Activated T-cell treated with anti-CD3 and anti-CD28 coated beads, Interleukin-2, amount 50 U/mL, for 4 hours (primary cell): ENCODE results near the gene PLA2R1. TPM values are rescaled to one million over a fixed set of nuclear protein-coding genes. Genes with fewer than 3 reads are reported as not detected.
"Not testable (repeated sequence)": the region's sequence is repeated elsewhere in the genome, so short reads cannot be mapped to it uniquely, and the experiment has no call there.

Experiments
- ATAC-seq, 2 donors: fragments of 200-7000 bp; cut with Tn5 transposase; one replicate each; pipeline ENCODE4 v1.10.0; 2021
- DNase-seq: peaks from one replicate; pipeline ENCODE4 v3.0.0-alpha.2; 2020
- H3K27me3 Mint-ChIP-seq: one replicate; pipeline ENCODE4 v1.8.0; 2021; ENCODE audit warnings: low read depth, mixed read lengths
- H3K36me3 Mint-ChIP-seq: one replicate; pipeline ENCODE4 v1.8.0; 2022; ENCODE audit warnings: mixed read lengths; ENCODE audit not compliant: insufficient read depth
- H3K4me1 Mint-ChIP-seq: one replicate; pipeline ENCODE4 v1.8.0; 2021; ENCODE audit warnings: low read depth, mixed read lengths
- H3K4me3 Mint-ChIP-seq: one replicate; pipeline ENCODE4 v1.8.0; 2021; ENCODE audit warnings: mild to moderate bottlenecking, moderate library complexity, mixed read lengths
- H3K9me3 Mint-ChIP-seq: one replicate; pipeline ENCODE4 v1.8.0; 2021; ENCODE audit warnings: mixed read lengths
- total RNA-seq, 3 donors: library from RNA; stranded (reverse); gene quantifications; one replicate each; pipeline ENCODE4 v1.2.1, GENCODE V29; 2021

The PLA2R1 gene
- total RNA-seq, 3 donors from 2014 or later: 0.03 to 0.05 TPM; not detected in 1

DNA sequence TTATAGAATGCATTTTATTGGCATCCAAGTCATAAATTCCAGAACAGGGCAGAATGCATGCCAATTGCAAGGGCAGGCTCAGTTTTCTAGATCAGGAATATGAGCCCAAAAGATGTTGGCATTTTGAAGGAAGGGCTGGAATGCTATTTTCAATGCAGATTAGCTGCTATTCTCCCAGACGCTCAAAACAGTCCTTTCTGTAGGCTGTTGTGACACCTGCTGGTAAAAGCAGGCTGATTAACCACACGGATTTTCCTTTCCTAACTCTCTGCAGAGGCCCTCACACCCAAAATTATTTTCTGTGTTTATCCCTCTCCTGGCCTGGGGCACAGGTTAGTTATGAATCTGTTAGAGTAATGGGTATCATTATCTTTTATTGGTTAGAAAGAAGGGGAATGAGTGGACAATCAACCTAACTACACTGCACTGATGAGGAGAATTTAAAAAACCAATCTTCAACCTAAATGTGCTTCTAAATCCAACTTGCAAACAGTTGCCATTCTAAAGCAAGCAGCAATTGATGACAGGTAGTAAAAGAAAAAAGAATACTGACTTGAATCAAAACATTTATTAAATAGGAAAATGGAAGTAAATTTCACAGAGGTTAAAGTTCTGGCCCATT, 94.0 kb downstream of the PLA2R1 start:
- no peaks in the 10 kb centered on the region for H3K27me3 Mint-ChIP-seq
- ATAC-seq (peak in 1 of 2 donors; percentile 48), DNase-seq (no peak)
- no peaks in the 10 kb centered on the region for H3K36me3 Mint-ChIP-seq
- H3K9me3 Mint-ChIP-seq: no peaks in the 10 kb centered on the region
- H3K4me1 Mint-ChIP-seq: no peaks in the 10 kb centered on the region
- no peak overlapping the region for H3K4me3 Mint-ChIP-seq

DNA sequence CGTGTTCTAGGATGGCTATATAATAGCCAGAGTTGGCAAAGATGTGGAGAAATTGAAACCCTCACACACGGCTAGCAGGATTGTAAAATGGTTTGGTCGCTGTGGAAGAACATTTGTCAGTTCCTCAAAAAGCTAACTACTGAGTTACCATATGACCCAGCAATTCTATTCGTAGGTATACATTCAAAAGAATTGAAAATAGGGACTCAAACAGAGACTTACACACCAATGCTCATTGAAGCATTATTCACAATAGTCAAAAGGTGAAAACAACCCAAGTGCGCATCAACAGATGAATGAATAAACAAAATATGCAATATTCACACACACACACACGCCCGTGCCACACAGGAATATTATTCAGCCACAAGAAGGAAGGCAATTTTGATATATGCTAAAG, 98.7 kb downstream of the PLA2R1 start:
- ATAC-seq (no peak), DNase-seq (no peak)
- Mint-ChIP-seq H3K4me3 (no peak overlapping the region), H3K9me3 (no peaks in the 10 kb centered on the region), H3K27me3 (peaks cover 9% of the 10 kb centered on the region), H3K36me3 (no peaks in the 10 kb centered on the region), H3K4me1 (peaks cover 11% of the 10 kb centered on the region)

- not testable (repeated sequence) for H3K27me3 Mint-ChIP-seq, H3K36me3 Mint-ChIP-seq, DNase-seq, H3K9me3 Mint-ChIP-seq, ATAC-seq, H3K4me3 Mint-ChIP-seq
- H3K4me1 Mint-ChIP-seq: peaks cover 11% of the 10 kb centered on the region
Observed at GRCh38 chr2:159962513-159962912, 99.9 kb downstream of the PLA2R1 start.

- H3K36me3 Mint-ChIP-seq: no peaks in the 10 kb centered on the region
- DNase-seq (no peak), ATAC-seq (no peak)
- no peaks in the 10 kb centered on the region for H3K9me3 Mint-ChIP-seq
- no peak overlapping the region for H3K4me3 Mint-ChIP-seq
- peaks cover 11% of the 10 kb centered on the region for H3K4me1 Mint-ChIP-seq
- peaks cover 9% of the 10 kb centered on the region for H3K27me3 Mint-ChIP-seq
Observed at GRCh38 chr2:159961451-159961850, 101.0 kb downstream of the PLA2R1 start.

- no peak for DNase-seq
- Mint-ChIP-seq H3K4me1 (peaks cover 11% of the 10 kb centered on the region), H3K36me3 (no peaks in the 10 kb centered on the region), H3K4me3 (no peak overlapping the region), H3K27me3 (peaks cover 9% of the 10 kb centered on the region), H3K9me3 (no peaks in the 10 kb centered on the region)
- no peak for ATAC-seq
Observed at GRCh38 chr2:159961037-159961436, 101.4 kb downstream of the PLA2R1 start.

DNA sequence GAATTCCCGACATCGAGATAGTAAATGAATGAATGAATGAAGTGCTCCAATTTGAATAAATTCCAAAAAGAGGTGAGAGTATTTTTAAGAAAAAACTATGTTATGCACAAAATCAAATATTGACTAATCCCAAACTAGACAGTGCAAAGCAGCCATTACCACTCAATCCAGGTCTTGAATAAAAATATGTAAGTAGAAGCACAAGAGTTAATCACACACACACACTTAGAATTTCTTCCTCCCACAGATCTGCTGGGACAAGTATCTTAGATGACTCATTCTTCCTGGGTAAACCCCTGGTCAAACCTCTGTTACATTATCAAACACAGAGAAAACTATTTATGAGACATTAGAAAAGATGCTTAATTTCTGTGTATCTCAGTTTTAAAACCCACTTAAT, 102.0 kb downstream of the PLA2R1 start:
- DNase-seq: no peak
- Mint-ChIP-seq H3K4me3 (no peak overlapping the region), H3K9me3 (no peaks in the 10 kb centered on the region), H3K27me3 (peaks cover 9% of the 10 kb centered on the region), H3K4me1 (peaks cover 11% of the 10 kb centered on the region), H3K36me3 (no peaks in the 10 kb centered on the region)
- peak; percentile 75 to 87 for ATAC-seq

GRCh38 chr2:159959136-159959535, 103.3 kb downstream of the PLA2R1 start:
- Mint-ChIP-seq H3K9me3 (no peaks in the 10 kb centered on the region), H3K36me3 (no peaks in the 10 kb centered on the region), H3K27me3 (peaks cover 9% of the 10 kb centered on the region), H3K4me1 (peaks cover 11% of the 10 kb centered on the region), H3K4me3 (no peak overlapping the region)
- no peak for ATAC-seq
- no peak for DNase-seq

- Mint-ChIP-seq H3K27me3 (peaks cover 7% of the 10 kb centered on the region), H3K9me3 (no peaks in the 10 kb centered on the region), H3K36me3 (no peaks in the 10 kb centered on the region), H3K4me3 (no peak overlapping the region), H3K4me1 (no peaks in the 10 kb centered on the region)
- ATAC-seq (no peak), DNase-seq (no peak)
Observed at GRCh38 chr2:159953136-159953823, 109.1 kb downstream of the PLA2R1 start.

- no peak for ATAC-seq
- no peaks in the 10 kb centered on the region for H3K9me3 Mint-ChIP-seq
- H3K4me1 Mint-ChIP-seq: peaks cover 3% of the 10 kb centered on the region
- no peaks in the 10 kb centered on the region for H3K36me3 Mint-ChIP-seq
- DNase-seq: no peak
- no peak overlapping the region for H3K4me3 Mint-ChIP-seq
- peaks cover 1% of the 10 kb centered on the region for H3K27me3 Mint-ChIP-seq
Observed at GRCh38 chr2:159946326-159946999, 116.0 kb downstream of the PLA2R1 start.

- H3K27me3 Mint-ChIP-seq: peaks cover 1% of the 10 kb centered on the region
- no peaks in the 10 kb centered on the region for H3K9me3 Mint-ChIP-seq
- H3K4me3 Mint-ChIP-seq: no peak overlapping the region
- H3K36me3 Mint-ChIP-seq: no peaks in the 10 kb centered on the region
- ATAC-seq: no peak
- DNase-seq: no peak
- peaks cover 3% of the 10 kb centered on the region for H3K4me1 Mint-ChIP-seq
Observed at GRCh38 chr2:159944874-159945273, 117.5 kb downstream of the PLA2R1 start.

GRCh38 chr2:159942146-159942545, 120.3 kb downstream of the PLA2R1 start:
- Mint-ChIP-seq H3K36me3 (no peaks in the 10 kb centered on the region), H3K4me1 (peaks cover 3% of the 10 kb centered on the region), H3K9me3 (no peaks in the 10 kb centered on the region), H3K4me3 (no peak overlapping the region), H3K27me3 (peaks cover 1% of the 10 kb centered on the region)
- ATAC-seq: no peak
- no peak for DNase-seq

DNA sequence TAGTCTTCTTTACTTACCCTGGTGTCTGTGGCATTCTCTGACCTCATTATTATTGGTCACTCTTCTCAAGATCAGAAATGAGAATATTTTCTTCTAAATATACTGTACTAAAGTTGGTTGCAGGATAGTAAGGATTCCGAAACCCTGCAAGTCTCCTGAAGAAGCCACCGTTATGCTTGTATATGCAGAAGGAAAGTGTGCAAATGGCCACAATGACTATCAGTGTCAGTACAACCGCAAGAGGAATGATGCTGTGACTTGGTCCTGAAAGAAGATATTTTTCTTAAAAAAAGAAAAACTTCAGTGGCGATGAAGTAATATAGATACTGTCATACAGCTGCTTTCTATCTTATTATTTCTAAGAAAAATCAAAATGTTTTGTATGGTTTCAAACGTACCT, 120.7 kb downstream of the PLA2R1 start:
- no peak for ATAC-seq
- no peak overlapping the region for H3K4me3 Mint-ChIP-seq
- no peaks in the 10 kb centered on the region for H3K36me3 Mint-ChIP-seq
- no peak for DNase-seq
- peaks cover 3% of the 10 kb centered on the region for H3K4me1 Mint-ChIP-seq
- peaks cover 1% of the 10 kb centered on the region for H3K27me3 Mint-ChIP-seq
- H3K9me3 Mint-ChIP-seq: no peaks in the 10 kb centered on the region

GRCh38 chr2:159939946-159940345, 122.5 kb downstream of the PLA2R1 start:
- H3K9me3 Mint-ChIP-seq: no peaks in the 10 kb centered on the region
- no peak for ATAC-seq

DNA sequence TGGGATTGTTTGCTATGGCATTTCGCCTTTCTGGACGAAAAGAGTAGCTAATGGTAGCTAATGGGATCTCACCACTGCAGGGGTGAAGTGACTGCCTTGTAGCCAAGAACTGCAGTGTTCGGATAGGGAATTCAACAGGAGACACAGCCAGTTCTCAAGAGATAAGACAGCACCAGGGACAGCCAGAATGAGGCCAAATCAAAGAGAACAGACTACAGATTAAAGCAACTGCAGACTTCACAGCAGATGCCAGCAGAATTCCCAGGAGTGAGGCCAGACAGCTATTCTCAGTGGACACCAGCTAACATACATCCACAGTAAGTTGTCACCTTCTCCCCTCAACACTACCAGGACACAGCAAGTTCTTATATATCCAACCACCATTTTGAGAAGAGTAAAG, 124.0 kb downstream of the PLA2R1 start:
- Mint-ChIP-seq H3K36me3 (no peaks in the 10 kb centered on the region), H3K27me3 (peaks cover 3% of the 10 kb centered on the region), H3K4me3 (no peak overlapping the region), H3K9me3 (no peaks in the 10 kb centered on the region), H3K4me1 (peaks cover 3% of the 10 kb centered on the region)
- DNase-seq (no peak), ATAC-seq (no peak)

More at GRCh38 chr2:159939946-159940345, 122.5 kb downstream of the PLA2R1 start:
- H3K27me3 Mint-ChIP-seq: peaks cover 3% of the 10 kb centered on the region
- peaks cover 5% of the 10 kb centered on the region for H3K4me1 Mint-ChIP-seq
- H3K4me3 Mint-ChIP-seq: no peak overlapping the region
- no peaks in the 10 kb centered on the region for H3K36me3 Mint-ChIP-seq
- DNase-seq: no peak

DNA sequence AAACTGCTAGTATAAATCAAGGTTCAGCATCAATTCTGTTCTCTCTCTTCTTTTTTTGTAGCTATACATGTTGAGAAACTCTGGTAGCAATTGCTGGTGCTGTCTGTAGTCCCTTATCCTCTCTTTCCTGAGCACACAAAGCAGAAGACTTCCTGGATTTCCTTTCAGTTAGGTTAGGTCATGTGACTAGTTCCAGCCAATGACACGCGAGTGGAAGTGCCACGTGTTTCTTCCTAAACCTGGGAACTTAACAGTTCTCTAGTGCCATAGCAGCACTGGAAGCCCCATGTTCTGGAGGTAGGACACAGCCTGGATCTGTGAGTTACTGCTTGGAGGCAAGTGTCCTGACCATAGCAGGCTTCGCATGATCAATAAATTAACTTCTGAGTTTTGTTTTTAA, 125.9 kb downstream of the PLA2R1 start:
- H3K36me3 Mint-ChIP-seq: no peaks in the 10 kb centered on the region
- no peak for DNase-seq
- ATAC-seq: no peak

More for the DNA sequence above, 125.9 kb downstream of the PLA2R1 start:
- Mint-ChIP-seq H3K4me1 (peaks cover 3% of the 10 kb centered on the region), H3K4me3 (no peak overlapping the region), H3K27me3 (peaks cover 3% of the 10 kb centered on the region), H3K9me3 (no peaks in the 10 kb centered on the region)
